HCEC 1CT (cell line): ENCODE measurements around the gene APBA2.

Experiments used
- DNase-seq: peaks from one replicate; pipeline ENCODE4 v3.0.0-alpha.2; 2017

Gene APBA2

GRCh38 chr15:28897861-28898585 is 12.2 kb downstream of the APBA2 start:
- DNase-seq, result no peak

- no peak for DNase-seq
Measured at GRCh38 chr15:28899061-28899738, 13.4 kb downstream of the APBA2 start.

- DNase-seq, result no peak
Measured at GRCh38 chr15:28900041-28900891, 14.5 kb downstream of the APBA2 start.

GRCh38 chr15:28900892-28901586 is 15.3 kb downstream of the APBA2 start:
- DNase-seq, result no peak

GRCh38 chr15:28901587-28901980 is 15.8 kb downstream of the APBA2 start:
- DNase-seq, result no peak

- DNase-seq, result no peak
Measured at GRCh38 chr15:28901987-28902745, 16.4 kb downstream of the APBA2 start.

GRCh38 chr15:28902856-28903255 is 17.1 kb downstream of the APBA2 start:
- DNase-seq, result no peak

- no peak for DNase-seq
Measured at GRCh38 chr15:28903555-28903954, 17.8 kb downstream of the APBA2 start.

GRCh38 chr15:28904003-28904402 is 18.2 kb downstream of the APBA2 start:
- no peak for DNase-seq

- DNase-seq, result no peak
Measured at GRCh38 chr15:28904541-28905315, 19.0 kb downstream of the APBA2 start.

- DNase-seq, result no peak
Measured at GRCh38 chr15:28907338-28907960, 21.7 kb downstream of the APBA2 start.

GRCh38 chr15:28909958-28910500 is 24.3 kb downstream of the APBA2 start:
- DNase-seq, result no peak

- no peak for DNase-seq
Measured at GRCh38 chr15:28911310-28911931, 25.6 kb downstream of the APBA2 start.

- no peak for DNase-seq
Measured at GRCh38 chr15:28912422-28912821, 26.6 kb downstream of the APBA2 start.

GRCh38 chr15:28913171-28913765 is 27.5 kb downstream of the APBA2 start:
- peak; percentile 11 for DNase-seq

- no peak for DNase-seq
Measured at GRCh38 chr15:28914046-28914445, 28.3 kb downstream of the APBA2 start.

GRCh38 chr15:28914483-28915023 is 28.8 kb downstream of the APBA2 start:
- DNase-seq, result no peak

GRCh38 chr15:28915041-28915810 is 29.5 kb downstream of the APBA2 start:
- DNase-seq, result no peak

GRCh38 chr15:28915935-28916334 is 30.2 kb downstream of the APBA2 start:
- no peak for DNase-seq
